Mammary epithelial cell (primary cell): ENCODE results near the gene EIF6.

Experiments used
- CTCF ChIP-seq, 2 donors: IDR thresholded peaks in 1 of 2; conservative IDR thresholded peaks in 1 of 2; 2 replicates each; pipeline ENCODE4 v1.5.1; 2011 to 2012; ENCODE audit warnings: inconsistent platforms in 2 of 2, low read length in 2 of 2, mild to moderate bottlenecking in 2 of 2, control low read depth in 1 of 2, low read depth in 1 of 2; ENCODE audit not compliant: insufficient read depth in 1 of 2; ENCODE audit errors: extremely low read depth in 1 of 2
- EZH2 ChIP-seq: IDR thresholded peaks from 2 replicates; pipeline ENCODE4 v1.6.1; 2012; ENCODE audit warnings: low read length, inconsistent platforms, borderline replicate concordance

GRCh38 chr20:35303735-35304491 lies 19.3 kb upstream of the EIF6 start:
- TF ChIP-seq CTCF (conservative IDR thresholded peaks at IDR 0.05 in 1 of 2, IDR thresholded peaks at IDR 0.05 in 1 of 2; ENCODE audit: extremely low read depth in 1 of 2, insufficient read depth in 1 of 2, low read depth in 1 of 2, low read length in 2 of 2) (peak; percentile 88 to 97), EZH2 (no peak)
